RWPE2 (cell line): ENCODE measurements around the gene IL20.
A peak's percentile ranks its signal among the peaks of the same experiment; 100 is the strongest.

ENCODE experiments used
- ATAC-seq: fragments of 200-7000 bp; cut with Tn5 transposase; 3 replicates; pipeline ENCODE4 v1.9.1; 2021; ENCODE audit warnings: low read depth
- DNase-seq: peaks from one replicate; pipeline ENCODE4 v3.0.0-alpha.2; 2020; ENCODE audit warnings: low spot score
- H3K27ac ChIP-seq: fragments of 450-650 bp; 2 replicates; pipeline ENCODE4 v1.5.1; 2017; ENCODE audit warnings: mild to moderate bottlenecking; ENCODE audit not compliant: poor library complexity, severe bottlenecking
- H3K27me3 ChIP-seq: fragments of 250-450 bp; sonication (Bioruptor Pico); 2 replicates; pipeline ENCODE4 v1.5.1; 2021; ENCODE audit warnings: mild to moderate bottlenecking, moderate library complexity; ENCODE audit not compliant: insufficient read depth, poor library complexity, severe bottlenecking
- H3K36me3 ChIP-seq: fragments of 250-450 bp; sonication (Bioruptor Pico); 2 replicates; pipeline ENCODE4 v1.5.1; 2020; ENCODE audit warnings: low read depth, mild to moderate bottlenecking, moderate library complexity
- H3K4me1 ChIP-seq: fragments of 250-450 bp; sonication (Bioruptor Pico); 2 replicates; pipeline ENCODE4 v1.5.1; 2021; ENCODE audit warnings: mild to moderate bottlenecking, moderate library complexity; ENCODE audit not compliant: insufficient read depth, poor library complexity, severe bottlenecking
- H3K4me3 ChIP-seq: fragments of 250-450 bp; sonication (Bioruptor Pico); 2 replicates; pipeline ENCODE4 v1.5.1; 2021; ENCODE audit warnings: mild to moderate bottlenecking, moderate library complexity; ENCODE audit not compliant: severe bottlenecking
- H3K9me3 ChIP-seq: fragments of 250-450 bp; sonication (Bioruptor Pico); 2 replicates; pipeline ENCODE4 v1.5.1; 2021; ENCODE audit warnings: mild to moderate bottlenecking, moderate library complexity; ENCODE audit not compliant: severe bottlenecking
- TF ChIP-seq, protein P1 (sequence below): fragments of 450-650 bp; IDR thresholded peaks from one replicate; pipeline ENCODE4 v1.5.1; 2017; ENCODE audit warnings: mild to moderate bottlenecking, moderate library complexity; ENCODE audit not compliant: poor library complexity, severe bottlenecking

The IL20 gene

DNA sequence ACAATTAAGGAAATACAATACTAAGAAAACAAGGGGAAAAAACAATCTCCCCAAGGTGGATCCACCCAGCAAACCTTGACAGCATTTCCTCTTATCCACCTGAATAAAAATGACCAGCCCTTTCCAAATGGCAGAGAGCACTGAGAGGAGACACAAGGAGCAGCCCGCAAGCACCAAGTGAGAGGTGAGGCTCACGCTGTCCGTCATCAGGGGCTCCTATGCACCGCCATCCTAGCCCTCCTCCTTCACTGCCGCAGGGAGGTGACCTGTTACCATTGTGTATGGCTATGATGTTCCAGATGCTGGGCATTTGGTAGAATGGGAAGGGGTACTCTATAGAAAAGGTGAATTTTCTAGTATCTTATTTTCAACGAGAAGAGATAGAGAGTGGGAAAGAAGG, 31.2 kb upstream of the IL20 start:
- ATAC-seq (no peak), DNase-seq (no peak)
- Histone ChIP-seq H3K4me1 (no peaks in the 10 kb centered on the region), H3K4me3 (no peak overlapping the region), H3K27me3 (no peaks in the 10 kb centered on the region), H3K27ac (no peak overlapping the region), H3K9me3 (no peaks in the 10 kb centered on the region), H3K36me3 (no peaks in the 10 kb centered on the region)
- TF ChIP-seq, protein P1, sequence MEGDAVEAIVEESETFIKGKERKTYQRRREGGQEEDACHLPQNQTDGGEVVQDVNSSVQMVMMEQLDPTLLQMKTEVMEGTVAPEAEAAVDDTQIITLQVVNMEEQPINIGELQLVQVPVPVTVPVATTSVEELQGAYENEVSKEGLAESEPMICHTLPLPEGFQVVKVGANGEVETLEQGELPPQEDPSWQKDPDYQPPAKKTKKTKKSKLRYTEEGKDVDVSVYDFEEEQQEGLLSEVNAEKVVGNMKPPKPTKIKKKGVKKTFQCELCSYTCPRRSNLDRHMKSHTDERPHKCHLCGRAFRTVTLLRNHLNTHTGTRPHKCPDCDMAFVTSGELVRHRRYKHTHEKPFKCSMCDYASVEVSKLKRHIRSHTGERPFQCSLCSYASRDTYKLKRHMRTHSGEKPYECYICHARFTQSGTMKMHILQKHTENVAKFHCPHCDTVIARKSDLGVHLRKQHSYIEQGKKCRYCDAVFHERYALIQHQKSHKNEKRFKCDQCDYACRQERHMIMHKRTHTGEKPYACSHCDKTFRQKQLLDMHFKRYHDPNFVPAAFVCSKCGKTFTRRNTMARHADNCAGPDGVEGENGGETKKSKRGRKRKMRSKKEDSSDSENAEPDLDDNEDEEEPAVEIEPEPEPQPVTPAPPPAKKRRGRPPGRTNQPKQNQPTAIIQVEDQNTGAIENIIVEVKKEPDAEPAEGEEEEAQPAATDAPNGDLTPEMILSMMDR = no peak

DNA sequence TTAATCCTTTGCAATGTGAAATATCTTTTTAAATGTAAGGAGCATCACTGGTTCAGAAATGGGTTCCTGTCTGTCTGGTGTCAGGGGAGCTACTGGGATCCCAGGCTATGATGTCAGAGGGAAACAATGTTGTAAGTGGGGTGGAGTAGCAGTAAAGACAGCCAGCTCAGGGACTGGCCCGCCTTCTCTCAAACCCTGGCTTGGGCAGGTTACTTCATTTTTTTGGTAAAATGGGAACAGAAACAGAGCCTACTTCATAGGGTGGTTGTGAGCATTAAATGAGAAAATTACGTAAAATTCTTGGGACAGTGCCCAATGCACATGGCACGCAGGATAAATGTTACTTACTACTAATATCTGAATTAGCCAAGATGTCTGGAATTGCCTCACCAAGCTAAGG, 30.7 kb upstream of the IL20 start:
- DNase-seq (no peak), ATAC-seq (peak; percentile 58; the same call in 1 of the 3 replicates)
- TF ChIP-seq, protein P1 = no peak
- Histone ChIP-seq H3K27me3 (no peaks in the 10 kb centered on the region), H3K4me3 (no peak overlapping the region), H3K36me3 (no peaks in the 10 kb centered on the region), H3K9me3 (no peaks in the 10 kb centered on the region), H3K4me1 (peaks cover 2% of the 10 kb centered on the region), H3K27ac (no peak overlapping the region)

DNA sequence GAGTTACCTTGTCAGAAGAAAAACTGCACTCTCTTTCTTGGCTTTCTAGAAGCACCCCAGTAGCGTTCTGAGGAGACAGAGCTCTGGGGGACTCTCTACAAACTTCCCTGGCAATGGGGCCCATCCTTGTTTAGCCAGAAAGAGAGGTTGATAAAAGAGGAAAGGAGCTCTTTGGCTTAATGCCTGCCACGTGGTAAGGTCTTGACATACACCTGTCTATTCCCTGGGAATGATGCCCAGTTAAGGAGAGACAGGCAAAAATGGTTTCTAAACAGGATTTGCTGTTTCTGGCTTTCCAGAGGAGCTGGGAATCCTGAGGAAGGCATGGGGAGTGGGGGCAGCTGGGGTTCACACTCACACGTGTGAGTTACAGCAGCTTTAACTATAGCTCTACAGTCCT, 30.2 kb upstream of the IL20 start:
- no peak for DNase-seq
- Histone ChIP-seq H3K27ac (no peak overlapping the region), H3K27me3 (no peaks in the 10 kb centered on the region), H3K4me3 (no peak overlapping the region), H3K36me3 (no peaks in the 10 kb centered on the region), H3K4me1 (peaks cover 6% of the 10 kb centered on the region), H3K9me3 (no peaks in the 10 kb centered on the region)
- TF ChIP-seq, protein P1 = no peak
- no peak for ATAC-seq

DNA sequence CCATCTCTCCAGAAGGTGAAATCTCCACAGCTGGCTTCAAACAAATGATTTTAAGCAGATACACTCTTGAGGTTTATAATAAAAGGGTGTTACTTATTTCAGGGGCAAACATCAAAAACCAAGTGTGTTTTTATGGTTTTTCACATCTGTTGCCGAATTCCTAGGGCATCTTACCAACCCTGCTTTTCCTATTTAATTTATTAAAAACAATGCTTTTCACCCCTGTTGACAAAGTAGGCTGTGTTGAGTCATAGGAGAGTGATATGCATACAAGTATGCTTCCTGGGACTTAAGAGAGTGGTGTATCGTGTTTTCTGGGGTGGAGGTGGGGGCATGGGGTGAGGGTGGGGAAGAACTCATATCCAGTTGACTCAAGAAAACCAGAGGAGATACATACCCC, 29.3 kb upstream of the IL20 start:
- H3K4me1 ChIP-seq = peaks cover 6% of the 10 kb centered on the region
- no peaks in the 10 kb centered on the region for H3K36me3 ChIP-seq
- H3K27ac ChIP-seq = no peak overlapping the region
- no peak for DNase-seq
- no peaks in the 10 kb centered on the region for H3K27me3 ChIP-seq
- no peak for ATAC-seq
- H3K4me3 ChIP-seq = no peak overlapping the region
- H3K9me3 ChIP-seq = no peaks in the 10 kb centered on the region
- TF ChIP-seq, protein P1 = no peak

DNA sequence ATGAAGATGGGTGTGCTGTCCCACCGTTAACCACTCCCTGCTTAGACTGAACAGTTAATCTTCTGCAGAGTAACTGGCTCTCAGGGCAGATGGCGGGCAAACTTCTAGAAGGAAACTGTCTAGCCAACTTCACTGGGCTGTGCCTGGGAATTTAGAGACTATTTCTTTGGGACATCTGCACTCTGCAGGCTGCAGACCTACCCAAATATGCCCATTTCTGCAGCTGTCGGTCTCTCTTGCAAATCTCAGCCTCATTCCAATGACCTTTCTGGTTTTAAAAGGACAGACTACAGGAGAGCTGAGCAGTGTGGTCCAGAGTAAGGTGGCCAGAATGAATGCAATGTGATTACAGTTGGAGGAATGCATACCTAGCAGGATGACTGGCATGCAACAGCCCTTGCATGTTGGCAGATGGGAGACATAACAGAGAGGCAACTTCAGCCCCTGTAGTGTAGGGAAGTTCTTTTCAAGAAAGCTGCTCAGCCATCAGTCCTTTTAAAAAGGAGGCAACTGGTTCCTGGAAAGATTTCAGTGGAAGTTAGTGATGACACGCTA, 26.3 kb upstream of the IL20 start:
- Histone ChIP-seq H3K36me3 (no peaks in the 10 kb centered on the region), H3K27me3 (no peaks in the 10 kb centered on the region), H3K9me3 (no peaks in the 10 kb centered on the region), H3K4me1 (peaks cover 6% of the 10 kb centered on the region), H3K4me3 (no peak overlapping the region), H3K27ac (no peak overlapping the region)
- DNase-seq = no peak
- TF ChIP-seq, protein P1 = no peak
- no peak for ATAC-seq
